Smooth muscle cell (in vitro differentiated cells): ENCODE results near the gene SUGCT. TPM values are rescaled to one million over a fixed set of nuclear protein-coding genes. Genes with fewer than 3 reads are reported as not detected.

Source experiments
- DNase-seq: peaks from one replicate; lab custom pipeline; 2025; ENCODE audit not compliant: unreplicated experiment; lab: John Stamatoyannopoulos, UW
- H2AFZ ChIP-seq: fragments of 200-600 bp; sonication (generic); 2 replicates; pipeline ENCODE4 v1.6.0; 2016; ENCODE audit warnings: antibody characterized with exemption, low read depth, mild to moderate bottlenecking
- H3F3A ChIP-seq: fragments of 200-600 bp; sonication (generic); 2 replicates; pipeline ENCODE4 v1.6.0; 2017; ENCODE audit warnings: antibody characterized with exemption, low read depth
- H3K27ac ChIP-seq: fragments of 200-600 bp; sonication (generic); 2 replicates; pipeline ENCODE4 v1.5.1; 2016; ENCODE audit warnings: low read depth, mild to moderate bottlenecking
- H3K27me3 ChIP-seq: fragments of 200-600 bp; sonication (generic); 2 replicates; pipeline ENCODE4 v1.6.1; 2016; ENCODE audit warnings: low read depth, mild to moderate bottlenecking
- H3K36me3 ChIP-seq: fragments of 200-600 bp; sonication (generic); 2 replicates; pipeline ENCODE4 v1.5.1; 2016; ENCODE audit warnings: low read depth
- H3K4me1 ChIP-seq: fragments of 200-600 bp; sonication (generic); 2 replicates; pipeline ENCODE4 v1.5.1; 2016; ENCODE audit warnings: low read depth
- H3K4me2 ChIP-seq: fragments of 200-600 bp; sonication (generic); 2 replicates; pipeline ENCODE4 v1.6.0; 2016; ENCODE audit warnings: mild to moderate bottlenecking
- H3K4me3 ChIP-seq: fragments of 200-600 bp; sonication (generic); 2 replicates; pipeline ENCODE4 v1.5.1; 2016; ENCODE audit warnings: mild to moderate bottlenecking
- H3K79me2 ChIP-seq: fragments of 200-600 bp; sonication (generic); 2 replicates; pipeline ENCODE4 v1.6.0; 2016; ENCODE audit warnings: low read depth, mild to moderate bottlenecking
- H3K9ac ChIP-seq: fragments of 200-600 bp; sonication (generic); 2 replicates; pipeline ENCODE4 v1.6.0; 2016; ENCODE audit warnings: low read depth
- H3K9me3 ChIP-seq: fragments of 200-600 bp; sonication (generic); replicated peaks from 2 replicates; pipeline ENCODE4 v1.5.1; 2016; ENCODE audit warnings: low read depth
- H4K20me1 ChIP-seq: fragments of 200-600 bp; sonication (generic); 2 replicates; pipeline ENCODE4 v1.6.0; 2016; ENCODE audit warnings: low read depth
- CTCF ChIP-seq: fragments of 200-600 bp; sonication (generic); IDR thresholded peaks from 2 replicates; pipeline ENCODE4 v1.5.1; 2017; ENCODE audit warnings: borderline replicate concordance, mild to moderate bottlenecking, antibody characterized with exemption; ENCODE audit not compliant: insufficient read depth, poor library complexity, severe bottlenecking
- WGBS: methylation state at CpG from one replicate; pipeline ENCODE4 v1.1.7; 2016; ENCODE audit warnings: low lambda C conversion rate; 5-methylcytosine and 5-hydroxymethylcytosine counted together
- polyA plus RNA-seq: library from polyadenylated mRNA; unstranded; fragments of >200 nt; fragmentation: Nextera tagmentation; extraction: Ambion mirVana; gene quantifications from 2 replicates; pipeline ENCODE4 v1.2.1, GENCODE V29; 2016
- total RNA-seq: library from RNA; depleted of rRNA; stranded (reverse); fragments of >200 nt; gene quantifications from 2 replicates; pipeline ENCODE4 v1.2.3, GENCODE V29; 2014

Gene SUGCT
- total RNA-seq (8.0 and 16.9 TPM in 2 replicates), polyA plus RNA-seq (65.8 and 66.4 TPM in 2 replicates)

DNA sequence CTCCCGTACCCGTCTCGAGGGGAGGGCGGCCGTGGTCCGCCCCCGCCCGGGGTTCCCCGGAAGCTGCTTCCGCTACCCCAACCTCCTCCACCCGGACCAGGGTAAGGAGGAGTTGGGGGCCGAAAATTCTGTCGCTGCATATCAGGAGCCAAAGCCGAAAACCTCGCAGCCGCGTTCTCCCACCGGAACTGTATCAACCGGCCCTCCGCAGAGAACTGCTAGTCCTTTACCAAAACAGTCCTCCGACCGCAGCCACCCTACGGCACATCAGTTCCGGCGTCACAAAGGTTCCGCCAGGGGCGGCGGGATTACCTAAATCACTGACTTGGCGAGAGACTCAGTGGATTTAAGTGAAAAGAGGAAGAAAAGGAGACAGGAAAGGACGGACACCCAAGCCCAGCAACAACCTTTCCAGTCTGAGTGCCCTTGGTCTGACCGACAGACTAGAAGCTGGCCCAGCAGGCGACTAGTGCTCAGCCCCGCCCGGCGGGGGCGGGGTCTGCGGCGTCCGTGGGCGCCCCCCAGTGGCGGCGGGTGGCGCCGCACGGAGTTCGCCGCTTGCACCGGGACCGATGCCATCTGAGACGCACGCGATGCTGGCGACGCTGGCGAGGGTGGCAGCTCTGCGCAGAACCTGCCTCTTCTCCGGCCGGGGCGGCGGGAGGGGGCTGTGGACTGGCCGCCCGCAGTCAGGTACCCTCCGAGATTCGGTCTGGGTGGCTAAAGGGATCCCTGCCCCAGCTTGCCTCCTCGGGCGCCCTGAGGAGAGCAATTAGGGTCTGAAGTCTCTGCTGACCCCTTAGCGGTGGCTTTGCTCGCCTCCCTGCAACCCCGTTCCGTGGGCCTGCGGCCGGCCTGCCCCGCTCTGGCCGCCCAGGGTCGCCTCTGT is at the start of gene SUGCT, which contains the start of gene MPLKIP:
TSS of gene SUGCT (plus strand) at position 578 of the 889 bp plus-strand sequence.
TSS of gene MPLKIP (minus strand) at position 195 of the 889 bp plus-strand sequence. CDS start at position 140, 55 bp downstream.
- under 1% methylated on average over 64 of the region's 75 CpGs for WGBS
- H3K79me2 ChIP-seq: peaks cover 45% of the 10 kb centered on the region

GRCh38 chr7:40092182-40092581 is 42.6 kb upstream of the SUGCT start:
- no peak overlapping the region for H3K27ac ChIP-seq
- H3K9ac ChIP-seq: no peak overlapping the region
- no peaks in the 10 kb centered on the region for H3K79me2 ChIP-seq
- no peaks in the 10 kb centered on the region for H3K4me1 ChIP-seq
- no peak for DNase-seq
- H3K4me3 ChIP-seq: no peak overlapping the region
- WGBS: 82% methylated on average over 2 of the region's 2 CpGs
- H2AFZ ChIP-seq: no peak overlapping the region
- H3K9me3 ChIP-seq: no peaks in the 10 kb centered on the region
- H3K36me3 ChIP-seq: peaks cover 41% of the 10 kb centered on the region
- no peak for TF ChIP-seq CTCF
- H3K27me3 ChIP-seq: no peaks in the 10 kb centered on the region
- H3F3A ChIP-seq: no peaks in the 10 kb centered on the region
- H3K4me2 ChIP-seq: no peak overlapping the region
- peaks cover 26% of the 10 kb centered on the region for H4K20me1 ChIP-seq

More for the DNA sequence above, at the start of gene SUGCT, which contains the start of gene MPLKIP:
- Histone ChIP-seq H4K20me1 (peaks cover 31% of the 10 kb centered on the region), H3K9ac (peak within 1 kb of the TSS; percentile 93), H2AFZ (peak within 1 kb of the TSS; percentile 88), H3K4me3 (peak within 1 kb of the TSS; percentile 75), H3K4me2 (peak within 1 kb of the TSS; percentile 90), H3K9me3 (no peaks in the 10 kb centered on the region), H3F3A (no peaks in the 10 kb centered on the region), H3K4me1 (peaks cover 11% of the 10 kb centered on the region), H3K36me3 (no peaks in the 10 kb centered on the region), H3K27me3 (no peaks in the 10 kb centered on the region), H3K27ac (peak within 1 kb of the TSS; percentile 77)
- peak; percentile 96 for TF ChIP-seq CTCF
- peak; percentile 74 for DNase-seq

GRCh38 chr7:40093631-40094350 is 41.0 kb upstream of the SUGCT start:
- H3K4me1 ChIP-seq: no peaks in the 10 kb centered on the region
- WGBS: 89% methylated on average over 8 of the region's 8 CpGs
- H3K4me3 ChIP-seq: no peak overlapping the region
- no peaks in the 10 kb centered on the region for H3F3A ChIP-seq
- no peak for TF ChIP-seq CTCF
- no peak overlapping the region for H3K9ac ChIP-seq
- no peaks in the 10 kb centered on the region for H3K27me3 ChIP-seq
- H3K4me2 ChIP-seq: no peak overlapping the region
- no peak for DNase-seq
- H3K36me3 ChIP-seq: peaks cover 32% of the 10 kb centered on the region
- peaks cover 37% of the 10 kb centered on the region for H4K20me1 ChIP-seq
- H3K9me3 ChIP-seq: no peaks in the 10 kb centered on the region
- H2AFZ ChIP-seq: no peak overlapping the region
- H3K27ac ChIP-seq: no peak overlapping the region
- no peaks in the 10 kb centered on the region for H3K79me2 ChIP-seq
